DMS 273 treated with DMSO at 0.1 percent for 48 hours (cell line): Measurements from ENCODE around the gene ARHGEF10L.

Experiments
- DNase-seq: peaks from one replicate; lab custom pipeline; 2025; lab: John Stamatoyannopoulos, UW

ARHGEF10L gene

GRCh38 chr1:17588048-17588871 is 48.8 kb downstream of the ARHGEF10L start:
- DNase-seq: no peak

GRCh38 chr1:17591814-17592430 is 52.4 kb downstream of the ARHGEF10L start:
- DNase-seq: no peak

- no peak for DNase-seq
Observed at GRCh38 chr1:17594026-17594425, 54.5 kb downstream of the ARHGEF10L start.

- no peak for DNase-seq
Observed at GRCh38 chr1:17594690-17595601, 55.4 kb downstream of the ARHGEF10L start.

GRCh38 chr1:17595602-17595925 is 56.1 kb downstream of the ARHGEF10L start:
- DNase-seq: no peak

- no peak for DNase-seq
Observed at GRCh38 chr1:17596186-17596585, 56.7 kb downstream of the ARHGEF10L start.

- DNase-seq: no peak
Observed at GRCh38 chr1:17596651-17597509, 57.4 kb downstream of the ARHGEF10L start.

- DNase-seq: no peak
Observed at GRCh38 chr1:17597651-17598050, 58.2 kb downstream of the ARHGEF10L start.

- no peak for DNase-seq
Observed at GRCh38 chr1:17598251-17598650, 58.8 kb downstream of the ARHGEF10L start.

GRCh38 chr1:17599291-17599953 is 59.9 kb downstream of the ARHGEF10L start:
- DNase-seq: no peak

- no peak for DNase-seq
Observed at GRCh38 chr1:17599954-17600300, 60.4 kb downstream of the ARHGEF10L start.

GRCh38 chr1:17600321-17600720 is 60.8 kb downstream of the ARHGEF10L start:
- DNase-seq: no peak

GRCh38 chr1:17601643-17602382 is 62.3 kb downstream of the ARHGEF10L start:
- no peak for DNase-seq

- no peak for DNase-seq
Observed at GRCh38 chr1:17603091-17603841, 63.8 kb downstream of the ARHGEF10L start.

GRCh38 chr1:17605582-17606344 is 66.3 kb downstream of the ARHGEF10L start:
- no peak for DNase-seq

GRCh38 chr1:17606826-17607440 is 67.4 kb downstream of the ARHGEF10L start:
- no peak for DNase-seq

- no peak for DNase-seq
Observed at GRCh38 chr1:17607644-17608581, 68.4 kb downstream of the ARHGEF10L start.
